ENCODE measurements around the gene EI24.

The EI24 gene

GRCh38 chr11:125578783-125579182 lies 9.5 kb downstream of the EI24 start:
- H3K27me3 ChIP-seq (ENCODE audit: low read length), result no peaks in the 10 kb centered on the region
- no peak overlapping the region for H3K4me3 ChIP-seq (ENCODE audit: insufficient read depth, low read length, poor library complexity, severe bottlenecking)
- no peaks in the 10 kb centered on the region for H3K9me3 ChIP-seq (ENCODE audit: insufficient read depth, low read length)
- TF ChIP-seq CTCF (IDR thresholded peaks at IDR 0.05; ENCODE audit: insufficient read depth, low read length, poor library complexity, severe bottlenecking) (no peak), EZH2phosphoT487 (conservative IDR thresholded peaks at IDR 0.05; ENCODE audit: low read length) (no peak)
- H3F3A ChIP-seq (ENCODE audit: insufficient read depth), result no peaks in the 10 kb centered on the region; the same call in 1 of the 2 replicates
- no peaks in the 10 kb centered on the region; the same call in 1 of the 2 replicates for H3K36me3 ChIP-seq (ENCODE audit: low read length)
- H3K9me2 ChIP-seq (replicated peaks; ENCODE audit: insufficient read depth, low read length), result no peaks in the 10 kb centered on the region
- H3K79me2 ChIP-seq (ENCODE audit: insufficient read depth, low read length), result no peaks in the 10 kb centered on the region
- H3K27ac ChIP-seq (ENCODE audit: low read depth, low read length), result no peak overlapping the region
- no peak overlapping the region for H3K9ac ChIP-seq (ENCODE audit: low read length)
- H4K20me1 ChIP-seq (ENCODE audit: low read depth, low read length), result no peaks in the 10 kb centered on the region
- no peak overlapping the region for H2AFZ ChIP-seq (ENCODE audit: low read depth, low read length, severe bottlenecking)
- H3K4me2 ChIP-seq (ENCODE audit: low read depth, low read length, poor library complexity, severe bottlenecking), result no peak overlapping the region

- H3K4me3 ChIP-seq (ENCODE audit: insufficient read depth, low read length, poor library complexity, severe bottlenecking), result no peak overlapping the region
- H3F3A ChIP-seq (ENCODE audit: insufficient read depth), result no peaks in the 10 kb centered on the region; the same call in 1 of the 2 replicates
Observed at GRCh38 chr11:125579811-125580210, 10.5 kb downstream of the EI24 start.

GRCh38 chr11:125583496-125583895 lies 14.2 kb downstream of the EI24 start:
- no peak overlapping the region for H3K4me2 ChIP-seq (ENCODE audit: low read depth, low read length, poor library complexity, severe bottlenecking)
- H3K4me3 ChIP-seq (ENCODE audit: insufficient read depth, low read length, poor library complexity, severe bottlenecking), result no peak overlapping the region
- H3K27me3 ChIP-seq (ENCODE audit: low read length), result no peaks in the 10 kb centered on the region
- no peak overlapping the region for H3K9ac ChIP-seq (ENCODE audit: low read length)
- H3K9me3 ChIP-seq (ENCODE audit: insufficient read depth, low read length), result no peaks in the 10 kb centered on the region
- TF ChIP-seq CTCF (IDR thresholded peaks at IDR 0.05; ENCODE audit: insufficient read depth, low read length, poor library complexity, severe bottlenecking) (no peak), EZH2phosphoT487 (conservative IDR thresholded peaks at IDR 0.05; ENCODE audit: low read length) (no peak)
- no peaks in the 10 kb centered on the region; the same call in 1 of the 2 replicates for H3F3A ChIP-seq (ENCODE audit: insufficient read depth)
- no peak overlapping the region for H3K27ac ChIP-seq (ENCODE audit: low read depth, low read length)
- no peaks in the 10 kb centered on the region; the same call in 1 of the 2 replicates for H3K36me3 ChIP-seq (ENCODE audit: low read length)
- H2AFZ ChIP-seq (ENCODE audit: low read depth, low read length, severe bottlenecking), result no peak overlapping the region
- H3K9me2 ChIP-seq (replicated peaks; ENCODE audit: insufficient read depth, low read length), result no peaks in the 10 kb centered on the region
- H3K79me2 ChIP-seq (ENCODE audit: insufficient read depth, low read length), result no peaks in the 10 kb centered on the region
- H4K20me1 ChIP-seq (ENCODE audit: low read depth, low read length), result no peaks in the 10 kb centered on the region

More at GRCh38 chr11:125579811-125580210, 10.5 kb downstream of the EI24 start:
- Histone ChIP-seq H3K27me3 (ENCODE audit: low read length) (no peaks in the 10 kb centered on the region), H3K36me3 (ENCODE audit: low read length) (no peaks in the 10 kb centered on the region; the same call in 1 of the 2 replicates), H3K27ac (ENCODE audit: low read depth, low read length) (no peak overlapping the region), H4K20me1 (ENCODE audit: low read depth, low read length) (no peaks in the 10 kb centered on the region), H3K9ac (ENCODE audit: low read length) (no peak overlapping the region), H2AFZ (ENCODE audit: low read depth, low read length, severe bottlenecking) (no peak overlapping the region), H3K79me2 (ENCODE audit: insufficient read depth, low read length) (no peaks in the 10 kb centered on the region), H3K4me2 (ENCODE audit: low read depth, low read length, poor library complexity, severe bottlenecking) (no peak overlapping the region), H3K9me2 (replicated peaks; ENCODE audit: insufficient read depth, low read length) (no peaks in the 10 kb centered on the region), H3K9me3 (ENCODE audit: insufficient read depth, low read length) (no peaks in the 10 kb centered on the region)
- TF ChIP-seq EZH2phosphoT487 (conservative IDR thresholded peaks at IDR 0.05; ENCODE audit: low read length) (no peak), CTCF (IDR thresholded peaks at IDR 0.05; ENCODE audit: insufficient read depth, low read length, poor library complexity, severe bottlenecking) (no peak)
